Femur (tissue), 1 donor: Measurements from ENCODE around the gene ACSL1.
"Not testable (repeated sequence)": the region's sequence is repeated elsewhere in the genome, so short reads cannot be mapped to it uniquely, and the experiment has no call there.

Experiments
- DNase-seq: peaks from one replicate; pipeline ENCODE4 v3.0.0-alpha.2; 2017

ACSL1 gene

GRCh38 chr4:184752496-184753275 lies 73.1 kb downstream of the ACSL1 start:
- no peak for DNase-seq

- no peak for DNase-seq
Observed at GRCh38 chr4:184751585-184751956, 74.2 kb downstream of the ACSL1 start.

- no peak for DNase-seq
Observed at GRCh38 chr4:184750926-184751584, 74.7 kb downstream of the ACSL1 start.

- peak; percentile 69 for DNase-seq
Observed at GRCh38 chr4:184748251-184748652, 77.5 kb downstream of the ACSL1 start.

GRCh38 chr4:184747034-184747830 lies 78.5 kb downstream of the ACSL1 start:
- no peak for DNase-seq

- DNase-seq = peak; percentile 82
Observed at GRCh38 chr4:184745831-184746795, 79.7 kb downstream of the ACSL1 start.

GRCh38 chr4:184744236-184744635 lies 81.5 kb downstream of the ACSL1 start:
- DNase-seq = no peak

GRCh38 chr4:184743650-184744049 lies 82.1 kb downstream of the ACSL1 start:
- DNase-seq = no peak

GRCh38 chr4:184741651-184742050 lies 84.1 kb downstream of the ACSL1 start:
- not testable (repeated sequence) for DNase-seq

- DNase-seq = no peak
Observed at GRCh38 chr4:184740980-184741391, 84.8 kb downstream of the ACSL1 start.

- DNase-seq = not testable (repeated sequence)
Observed at GRCh38 chr4:184739575-184739974, 86.2 kb downstream of the ACSL1 start.

- no peak for DNase-seq
Observed at GRCh38 chr4:184734758-184735157, 91.0 kb downstream of the ACSL1 start.

GRCh38 chr4:184733654-184734524 lies 91.9 kb downstream of the ACSL1 start, which contains the start of gene CENPU:
Gene CENPU, minus strand, starts transcription at chr4:184734096. Its CDS starts 34 bp downstream, at chr4:184734062.
- peak; percentile 98 for DNase-seq

GRCh38 chr4:184732126-184732525 lies 93.6 kb downstream of the ACSL1 start:
- DNase-seq = no peak

- DNase-seq = no peak
Observed at GRCh38 chr4:184731056-184731455, 94.7 kb downstream of the ACSL1 start.

- no peak for DNase-seq
Observed at GRCh38 chr4:184729946-184730345, 95.8 kb downstream of the ACSL1 start.

- DNase-seq = no peak
Observed at GRCh38 chr4:184728858-184729257, 96.9 kb downstream of the ACSL1 start.

GRCh38 chr4:184727430-184727829 lies 98.3 kb downstream of the ACSL1 start:
- no peak for DNase-seq

GRCh38 chr4:184722798-184723197 lies 103.0 kb downstream of the ACSL1 start:
- DNase-seq = no peak

GRCh38 chr4:184721254-184721653 lies 104.5 kb downstream of the ACSL1 start:
- no peak for DNase-seq

GRCh38 chr4:184719407-184719806 lies 106.4 kb downstream of the ACSL1 start:
- no peak for DNase-seq
